Measurements from ENCODE around the gene PTGES3.
A peak's percentile ranks its signal among the peaks of the same experiment; 100 is the strongest.

PTGES3 gene

GRCh38 chr12:56721216-56721615, 33.1 kb upstream of the PTGES3 start:
- no peaks in the 10 kb centered on the region for H3K9me3 ChIP-seq
- H3K27ac ChIP-seq = peak overlapping the region in 1 of 2 donors; percentile 6
- DNase-seq = peak in 1 of 2 donors; percentile 33
- no peak overlapping the region for H3K4me3 ChIP-seq
- peaks cover 0 to 47% (median 39%) of the 10 kb centered on the region in 3 donors for H3K36me3 ChIP-seq
- no peak for TF ChIP-seq CTCF (IDR thresholded peaks at IDR 0.05)
- H3K27me3 ChIP-seq = no peaks in the 10 kb centered on the region
- intact Hi-C loops (cut with DNase I; ENCODE audit: low total_unique reads) = loop anchor here (10.0 kb wide), 1 partner anchor 76 kb away; the partner anchor contains the start of gene ATP5F1B
- H3K4me1 ChIP-seq = peaks cover 0 to 86% (median 66%) of the 10 kb centered on the region in 4 donors

GRCh38 chr12:56720731-56721151, 32.7 kb upstream of the PTGES3 start:
- no peak for TF ChIP-seq CTCF (IDR thresholded peaks at IDR 0.05)
- Histone ChIP-seq H3K4me1 (peaks cover 0 to 82% (median 67%) of the 10 kb centered on the region in 4 donors), H3K4me3 (no peak overlapping the region), H3K27me3 (no peaks in the 10 kb centered on the region), H3K9me3 (no peaks in the 10 kb centered on the region), H3K36me3 (peaks cover 0 to 51% (median 44%) of the 10 kb centered on the region in 3 donors), H3K27ac (no peak overlapping the region)
- peak in 1 of 2 donors; percentile 38 for DNase-seq
- intact Hi-C loops (cut with DNase I; ENCODE audit: low total_unique reads) = loop anchor here (10.0 kb wide), 1 partner anchor 76 kb away; the partner anchor contains the start of gene ATP5F1B

GRCh38 chr12:56719056-56719455, 31.0 kb upstream of the PTGES3 start:
- peak in 1 of 2 donors; percentile 39 for DNase-seq
- intact Hi-C loops (cut with DNase I; ENCODE audit: low total_unique reads) = no loop called here
- no peak for TF ChIP-seq CTCF (IDR thresholded peaks at IDR 0.05)
- H3K27me3 ChIP-seq = no peaks in the 10 kb centered on the region
- peaks cover 7 to 63% (median 60%) of the 10 kb centered on the region in 3 donors for H3K36me3 ChIP-seq
- no peak overlapping the region for H3K4me3 ChIP-seq
- no peaks in the 10 kb centered on the region for H3K9me3 ChIP-seq
- no peak overlapping the region for H3K27ac ChIP-seq
- H3K4me1 ChIP-seq = peaks cover 0 to 79% (median 68%) of the 10 kb centered on the region in 4 donors

- H3K27me3 ChIP-seq = no peaks in the 10 kb centered on the region
- peaks cover 0 to 75% (median 65%) of the 10 kb centered on the region in 4 donors for H3K4me1 ChIP-seq
- DNase-seq = peak in 1 of 2 donors; percentile 54
- intact Hi-C loops (cut with DNase I; ENCODE audit: low total_unique reads) = no loop called here
- no peak overlapping the region for H3K4me3 ChIP-seq
- TF ChIP-seq CTCF (IDR thresholded peaks at IDR 0.05) = no peak
- H3K27ac ChIP-seq = no peak overlapping the region
- no peaks in the 10 kb centered on the region for H3K9me3 ChIP-seq
- H3K36me3 ChIP-seq = peaks cover 11 to 67% (median 64%) of the 10 kb centered on the region in 3 donors
These were observed 30.6 kb upstream of the PTGES3 start for GRCh38 chr12:56718636-56719035.

GRCh38 chr12:56718149-56718548, 30.1 kb upstream of the PTGES3 start:
- Histone ChIP-seq H3K36me3 (peaks cover 16 to 72% (median 69%) of the 10 kb centered on the region in 3 donors), H3K4me3 (no peak overlapping the region), H3K27me3 (no peaks in the 10 kb centered on the region), H3K4me1 (peaks cover 0 to 70% (median 61%) of the 10 kb centered on the region in 4 donors), H3K9me3 (no peaks in the 10 kb centered on the region), H3K27ac (no peak overlapping the region)
- intact Hi-C loops (cut with DNase I; ENCODE audit: low total_unique reads) = no loop called here
- no peak for TF ChIP-seq CTCF (IDR thresholded peaks at IDR 0.05)
- DNase-seq = peak in 1 of 2 donors; percentile 35

Measured in tibial artery (tissue), 4 donors.